ENCODE measurements around the gene CEP78.

Gene CEP78

DNA sequence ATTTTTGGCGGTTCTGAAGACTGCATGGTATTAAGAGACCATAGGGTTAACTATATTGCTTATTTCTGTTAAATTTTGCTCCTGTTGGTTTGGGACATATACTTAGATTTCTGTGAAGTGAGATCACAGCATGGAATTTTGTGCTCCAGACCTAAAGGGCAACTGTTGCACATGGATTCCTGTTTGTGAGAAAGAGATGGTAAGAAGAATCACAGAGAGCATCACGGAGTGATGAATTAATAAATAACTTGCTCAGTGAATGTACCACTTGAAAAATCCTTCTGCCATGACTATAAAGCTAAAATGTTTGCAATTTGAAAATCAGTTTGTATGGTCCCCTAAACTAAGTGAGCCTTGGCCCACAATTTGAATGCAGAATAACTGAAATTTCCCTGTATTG, 65.6 kb downstream of the CEP78 start:
- DNase-seq (ENCODE audit: insufficient read length), result no peak
- no peak for FAIRE-seq
- TF ChIP-seq POLR2AphosphoS5 (IDR thresholded peaks at IDR 0.05; ENCODE audit: low read depth, low read length), result no peak
- TF ChIP-seq POLR2A (IDR thresholded peaks at IDR 0.05; ENCODE audit: low read depth, low read length), result no peak
- no peak for TF ChIP-seq TAF1 (IDR thresholded peaks at IDR 0.05; ENCODE audit: borderline replicate concordance, low read depth, low read length)

DNA sequence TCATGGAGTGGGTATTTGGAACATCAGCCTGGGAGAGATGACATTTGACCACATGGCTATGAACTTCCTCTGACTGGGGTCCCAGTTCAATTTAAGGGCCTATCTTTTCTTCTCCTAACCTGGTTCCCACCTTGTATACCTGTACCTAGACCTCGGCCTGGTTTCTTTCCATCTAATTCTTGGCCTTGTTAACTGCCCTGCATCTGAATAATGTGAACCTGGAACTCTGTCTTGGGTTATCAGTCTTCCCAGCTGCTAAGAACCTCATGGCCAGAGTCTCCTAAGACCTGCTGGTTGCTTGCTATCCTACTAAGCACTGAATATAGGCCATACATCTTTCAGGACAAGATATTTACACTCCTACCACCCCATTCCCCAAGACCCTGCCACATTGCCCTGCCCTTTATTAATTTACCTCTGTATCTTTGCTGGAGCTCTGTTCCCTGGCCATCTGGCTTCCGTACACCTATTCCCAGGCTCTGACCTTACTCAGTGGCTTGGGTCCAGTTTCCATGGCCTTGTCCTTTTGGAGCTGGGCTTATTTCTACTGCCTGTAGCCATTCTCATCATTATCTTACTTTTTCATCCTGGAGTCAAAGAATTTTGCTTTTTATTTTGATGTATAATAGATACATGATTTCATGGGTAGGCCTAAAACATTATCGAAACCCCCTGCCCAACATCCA, 67.6 kb downstream of the CEP78 start:
- TF ChIP-seq POLR2A (IDR thresholded peaks at IDR 0.05; ENCODE audit: low read depth, low read length), result no peak
- no peak for TF ChIP-seq TAF1 (IDR thresholded peaks at IDR 0.05; ENCODE audit: borderline replicate concordance, low read depth, low read length)
- TF ChIP-seq POLR2AphosphoS5 (IDR thresholded peaks at IDR 0.05; ENCODE audit: low read depth, low read length), result no peak
- no peak for FAIRE-seq
- DNase-seq (ENCODE audit: insufficient read length), result no peak

DNA sequence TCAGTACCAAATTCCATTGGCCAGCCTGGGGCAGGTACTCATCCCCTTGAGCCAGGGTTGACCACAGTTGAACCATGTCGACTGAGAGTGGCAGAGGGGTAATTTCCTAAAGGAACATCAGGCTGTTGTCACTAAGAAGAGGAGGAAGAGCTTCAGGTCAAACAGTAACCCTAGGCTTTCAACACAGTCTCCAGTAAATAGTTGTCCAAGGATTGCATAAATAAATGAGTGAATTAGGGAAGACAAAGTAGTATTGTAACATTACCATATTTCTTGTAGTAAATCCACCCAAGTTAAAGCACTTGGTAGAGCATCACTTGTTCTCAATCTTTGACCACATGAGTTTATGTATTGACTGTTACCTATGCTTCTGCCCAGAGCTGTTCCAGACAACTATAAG, 68.5 kb downstream of the CEP78 start:
- FAIRE-seq (no peak), DNase-seq (ENCODE audit: insufficient read length) (no peak)
- no peak for TF ChIP-seq TAF1 (IDR thresholded peaks at IDR 0.05; ENCODE audit: borderline replicate concordance, low read depth, low read length)
- TF ChIP-seq POLR2A (IDR thresholded peaks at IDR 0.05; ENCODE audit: low read depth, low read length), result no peak
- no peak for TF ChIP-seq POLR2AphosphoS5 (IDR thresholded peaks at IDR 0.05; ENCODE audit: low read depth, low read length)

DNA sequence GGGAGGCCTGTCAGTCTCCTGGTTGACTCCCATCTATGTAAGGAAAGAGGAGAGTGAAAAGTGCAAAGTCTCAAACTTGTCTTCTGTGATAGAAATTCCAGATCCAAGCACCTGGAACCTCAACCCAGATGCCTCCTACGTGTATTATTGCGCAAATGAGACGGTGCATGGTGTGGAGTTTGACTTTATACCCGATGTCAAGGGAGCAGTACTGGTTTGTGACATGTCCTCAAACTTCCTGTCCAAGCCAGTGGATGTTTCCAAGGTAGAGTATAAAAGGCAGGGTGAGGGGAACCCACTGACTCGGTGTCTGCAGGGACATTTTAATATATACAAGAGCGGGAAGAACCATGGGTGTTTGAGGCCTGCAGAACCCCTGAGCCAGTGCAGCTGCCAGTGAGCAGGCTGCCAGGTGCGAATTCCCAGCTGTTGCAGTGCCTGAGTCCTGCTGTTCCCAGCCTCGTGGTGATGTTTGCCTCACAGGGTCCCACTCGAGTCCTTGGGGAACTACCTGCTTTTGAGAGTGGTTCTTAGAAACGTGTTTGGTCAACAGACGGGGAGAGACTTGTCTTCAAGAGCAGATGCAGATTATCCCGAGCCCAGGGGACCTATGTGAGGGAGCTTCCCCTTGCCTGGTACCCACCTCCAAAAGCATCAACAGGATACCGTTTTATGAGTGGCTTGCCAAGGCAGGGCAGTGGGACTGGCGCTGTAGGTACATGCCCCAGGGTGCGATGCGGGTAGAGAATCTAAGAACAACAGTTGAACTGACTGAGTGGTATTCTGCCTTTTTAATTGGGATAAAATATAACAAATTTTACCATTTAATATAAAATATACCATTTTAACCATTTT, 70.6 kb downstream of the CEP78 start:
- no peak for DNase-seq (ENCODE audit: insufficient read length)
- FAIRE-seq, result no peak

DNA sequence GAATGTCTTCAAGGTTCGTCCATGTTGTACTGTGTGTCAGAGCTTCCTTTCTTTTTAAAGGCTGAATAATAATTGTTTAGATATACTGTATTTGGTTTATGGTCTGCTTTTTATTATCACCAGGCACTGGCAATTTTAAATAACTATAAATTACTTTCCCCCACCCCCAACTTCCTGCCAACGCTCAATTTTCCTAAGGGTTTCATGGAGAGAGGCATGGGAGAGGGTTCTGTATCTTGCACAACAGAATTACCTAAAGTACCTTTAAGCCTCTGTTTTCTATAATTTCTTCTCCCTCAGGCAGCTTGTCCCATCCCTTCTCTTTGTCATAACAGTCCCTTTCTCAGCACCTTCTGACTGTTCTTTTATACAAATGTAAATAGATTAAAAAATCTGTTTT, 71.5 kb downstream of the CEP78 start:
- TF ChIP-seq TAF1 (IDR thresholded peaks at IDR 0.05; ENCODE audit: borderline replicate concordance, low read depth, low read length) (no peak), POLR2A (IDR thresholded peaks at IDR 0.05; ENCODE audit: low read depth, low read length) (no peak), POLR2AphosphoS5 (IDR thresholded peaks at IDR 0.05; ENCODE audit: low read depth, low read length) (no peak)
- FAIRE-seq, result no peak
- no peak for DNase-seq (ENCODE audit: insufficient read length)

More for the DNA sequence above, 70.6 kb downstream of the CEP78 start:
- no peak for TF ChIP-seq POLR2A (IDR thresholded peaks at IDR 0.05; ENCODE audit: low read depth, low read length)

DNA sequence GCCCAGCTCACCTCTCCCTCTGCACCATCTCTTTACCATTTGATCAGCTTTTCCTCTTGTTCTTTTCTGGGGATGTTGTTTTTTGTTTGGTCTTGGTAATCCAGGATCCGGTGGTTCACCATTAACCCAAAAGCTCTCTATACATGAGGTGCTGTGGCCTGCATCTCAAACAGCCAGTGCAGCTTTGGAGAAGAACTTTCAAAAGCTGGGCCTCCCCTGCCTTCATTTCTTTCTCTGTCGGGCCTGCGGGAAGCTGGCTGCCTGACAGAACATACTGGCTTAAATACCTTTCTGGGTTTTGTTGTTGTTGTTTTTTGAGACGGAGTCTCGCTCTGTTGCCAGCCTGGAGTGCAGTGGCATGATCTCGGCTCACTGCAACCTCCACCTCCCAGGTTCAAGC, 73.2 kb downstream of the CEP78 start:
- DNase-seq (ENCODE audit: insufficient read length), result no peak
- TF ChIP-seq POLR2A (IDR thresholded peaks at IDR 0.05; ENCODE audit: low read depth, low read length), result no peak
- no peak for TF ChIP-seq TAF1 (IDR thresholded peaks at IDR 0.05; ENCODE audit: borderline replicate concordance, low read depth, low read length)
- TF ChIP-seq POLR2AphosphoS5 (IDR thresholded peaks at IDR 0.05; ENCODE audit: low read depth, low read length), result no peak
- FAIRE-seq, result no peak

DNA sequence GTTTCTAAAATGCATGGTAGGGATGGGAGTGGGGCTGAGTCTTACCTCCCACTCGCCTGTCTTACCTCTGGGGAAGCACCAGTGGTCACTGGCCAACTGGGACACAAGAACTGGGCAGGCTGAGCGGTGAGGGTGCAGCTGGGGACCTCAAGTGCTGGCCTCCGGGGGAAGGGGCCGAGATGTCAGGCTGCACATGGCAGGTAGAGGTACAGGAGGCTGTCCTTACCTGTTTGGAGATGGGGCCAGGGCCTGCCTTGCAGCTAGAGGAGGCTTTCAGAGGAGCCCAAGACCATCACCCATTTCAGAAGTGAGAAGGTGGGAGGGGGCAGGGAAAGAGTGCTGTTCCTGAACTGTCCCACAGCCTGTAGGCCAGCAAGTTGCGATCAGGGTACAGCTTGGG, 75.2 kb downstream of the CEP78 start:
- DNase-seq (ENCODE audit: insufficient read length) (no peak), FAIRE-seq (no peak)

DNA sequence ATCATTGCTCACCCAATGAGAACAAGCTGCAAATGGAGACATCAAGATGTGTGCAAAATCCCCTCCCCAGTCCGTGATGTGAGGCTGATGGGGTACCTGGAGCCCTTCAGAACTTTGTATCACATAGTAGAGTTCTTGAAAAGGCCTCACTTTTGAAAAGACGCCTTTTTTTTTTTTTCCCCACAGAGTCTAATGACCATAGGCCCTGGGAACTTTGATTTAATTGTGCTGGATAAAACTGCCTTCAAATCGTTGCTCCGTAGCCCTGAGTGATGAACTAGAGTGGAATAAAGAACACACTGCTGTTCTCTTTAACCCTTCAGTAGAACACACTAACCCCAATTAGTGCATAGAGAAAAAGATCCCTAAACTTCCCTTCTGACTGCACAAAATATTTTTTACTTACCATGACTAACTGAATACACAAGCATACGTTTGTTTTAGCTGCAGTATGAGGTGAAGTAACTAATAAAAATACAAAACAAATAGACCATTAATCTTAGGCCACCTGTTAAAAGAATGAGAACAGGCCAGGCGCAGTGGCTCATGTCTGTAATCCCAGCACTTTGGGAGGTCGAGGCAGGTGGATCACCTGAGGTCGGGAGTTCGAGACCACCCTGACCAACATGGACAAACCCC, 76.1 kb downstream of the CEP78 start:
- no peak for FAIRE-seq
- TF ChIP-seq TAF1 (IDR thresholded peaks at IDR 0.05; ENCODE audit: borderline replicate concordance, low read depth, low read length) (no peak), POLR2A (IDR thresholded peaks at IDR 0.05; ENCODE audit: low read depth, low read length) (no peak), POLR2AphosphoS5 (IDR thresholded peaks at IDR 0.05; ENCODE audit: low read depth, low read length) (no peak)
- no peak for DNase-seq (ENCODE audit: insufficient read length)

More for the DNA sequence above, 75.2 kb downstream of the CEP78 start:
- TF ChIP-seq TAF1 (IDR thresholded peaks at IDR 0.05; ENCODE audit: borderline replicate concordance, low read depth, low read length) (no peak), POLR2A (IDR thresholded peaks at IDR 0.05; ENCODE audit: low read depth, low read length) (no peak), POLR2AphosphoS5 (IDR thresholded peaks at IDR 0.05; ENCODE audit: low read depth, low read length) (no peak)

DNA sequence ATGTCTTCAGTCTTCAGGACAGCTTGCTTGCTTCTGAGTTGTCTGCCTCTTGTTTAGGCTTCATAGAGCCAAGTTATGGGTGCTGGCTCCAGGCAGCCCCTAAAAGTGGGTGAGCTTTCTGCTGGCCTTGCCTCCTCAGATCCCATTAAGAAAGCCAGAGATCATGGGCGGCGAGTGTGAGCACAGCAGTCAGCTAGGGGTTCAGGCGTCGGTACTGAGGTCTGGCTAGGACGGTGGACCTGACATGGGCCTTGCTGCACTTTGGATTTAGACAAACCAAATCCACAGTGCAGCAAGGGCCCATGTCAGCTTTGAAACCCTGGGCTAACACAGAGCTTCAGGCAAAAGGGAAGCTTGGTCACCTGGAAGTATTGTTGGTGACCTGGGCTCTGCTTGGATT, 78.7 kb downstream of the CEP78 start:
- FAIRE-seq (no peak), DNase-seq (ENCODE audit: insufficient read length) (no peak)
- no peak for TF ChIP-seq POLR2A (IDR thresholded peaks at IDR 0.05; ENCODE audit: low read depth, low read length)
- TF ChIP-seq POLR2AphosphoS5 (IDR thresholded peaks at IDR 0.05; ENCODE audit: low read depth, low read length), result no peak
- no peak for TF ChIP-seq TAF1 (IDR thresholded peaks at IDR 0.05; ENCODE audit: borderline replicate concordance, low read depth, low read length)

DNA sequence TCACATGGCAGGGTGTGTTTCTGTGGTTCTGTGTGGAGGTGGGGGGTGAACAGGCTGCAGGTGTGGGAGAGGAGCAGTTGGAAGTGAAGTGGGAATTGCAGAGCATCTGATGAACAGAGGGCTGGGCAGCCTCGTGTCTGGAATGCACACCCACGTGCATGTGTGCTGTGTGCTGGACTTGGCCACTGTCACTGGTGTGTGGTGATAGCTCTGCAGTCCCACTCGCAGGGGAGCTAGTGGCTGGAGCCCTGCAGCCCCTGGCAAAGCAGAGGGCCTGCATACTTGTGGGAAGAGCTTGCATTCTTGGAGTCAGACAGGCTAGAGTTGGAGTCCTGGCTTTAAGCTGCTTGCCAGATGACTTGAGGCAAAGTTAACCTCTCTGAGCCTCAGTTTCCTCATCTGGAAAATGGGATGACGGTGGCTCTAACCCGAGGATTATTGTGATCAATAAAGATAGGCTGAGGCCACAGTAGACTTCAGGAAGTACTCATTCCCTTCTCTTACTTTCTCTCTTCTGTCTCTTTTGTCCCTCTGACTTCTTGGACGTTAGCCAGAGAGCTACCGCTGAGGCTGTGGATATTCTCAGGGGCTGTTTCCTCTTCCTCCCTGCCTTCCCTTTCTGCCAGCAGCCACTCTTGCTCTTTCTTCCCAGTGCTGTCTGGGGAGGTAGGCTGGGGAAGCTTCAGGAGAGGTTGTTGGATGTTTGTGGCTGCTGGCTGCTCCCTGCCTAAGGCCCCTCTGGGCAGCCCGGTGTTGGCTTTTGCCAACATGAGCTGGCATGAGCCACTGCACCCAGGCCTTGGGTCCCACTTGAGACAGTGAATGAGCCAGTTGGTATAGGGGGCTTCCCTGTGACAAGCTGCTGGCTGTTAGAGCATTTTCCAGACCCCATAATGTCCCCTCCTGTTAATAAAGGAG, 79.3 kb downstream of the CEP78 start:
- DNase-seq (ENCODE audit: insufficient read length), result no peak
- TF ChIP-seq POLR2AphosphoS5 (IDR thresholded peaks at IDR 0.05; ENCODE audit: low read depth, low read length) (no peak), POLR2A (IDR thresholded peaks at IDR 0.05; ENCODE audit: low read depth, low read length) (no peak)
- no peak for FAIRE-seq
